Hindlimb muscle (tissue), 1 donor: Measurements from ENCODE around the gene ADAMTS16. TPM values are rescaled to one million over a fixed set of nuclear protein-coding genes. Genes with fewer than 3 reads are reported as not detected.

Experiments used
- DNase-seq: peaks from one replicate; pipeline ENCODE4 v3.0.0-alpha.2; 2013
- polyA plus RNA-seq: library from polyadenylated mRNA; unstranded; fragments of 120-200 nt; gene quantifications from one replicate; pipeline ENCODE4 v1.2.1, GENCODE V29; 2013; ENCODE audit not compliant: insufficient read length

Gene ADAMTS16
- polyA plus RNA-seq, 1 donor, result 7.4 TPM

GRCh38 chr5:5344606-5345005 lies 204.5 kb downstream of the ADAMTS16 start:
- DNase-seq, result no peak

DNA sequence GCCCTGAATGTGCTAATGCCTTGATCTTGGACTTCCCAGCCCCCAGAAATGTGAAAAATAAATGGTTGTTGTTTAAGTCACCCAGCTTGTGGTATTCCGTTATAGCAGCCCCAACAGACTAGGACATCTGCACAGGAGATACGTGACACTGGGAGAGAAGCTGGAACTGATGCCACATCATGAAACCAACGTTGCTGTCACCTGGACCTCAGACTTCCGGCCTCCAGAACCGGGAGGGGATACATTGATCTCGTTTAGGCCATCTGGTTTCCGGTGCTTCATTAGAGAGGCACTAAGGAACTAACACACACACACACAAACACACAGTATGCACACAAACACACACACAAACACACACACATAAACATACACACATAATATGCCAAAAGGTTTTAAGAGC lies 207.3 kb downstream of the ADAMTS16 start:
- DNase-seq, result no peak

- no peak for DNase-seq
Measured at GRCh38 chr5:5348135-5348534, 208.0 kb downstream of the ADAMTS16 start.

- DNase-seq, result no peak
Measured at GRCh38 chr5:5348576-5348975, 208.4 kb downstream of the ADAMTS16 start.

DNA sequence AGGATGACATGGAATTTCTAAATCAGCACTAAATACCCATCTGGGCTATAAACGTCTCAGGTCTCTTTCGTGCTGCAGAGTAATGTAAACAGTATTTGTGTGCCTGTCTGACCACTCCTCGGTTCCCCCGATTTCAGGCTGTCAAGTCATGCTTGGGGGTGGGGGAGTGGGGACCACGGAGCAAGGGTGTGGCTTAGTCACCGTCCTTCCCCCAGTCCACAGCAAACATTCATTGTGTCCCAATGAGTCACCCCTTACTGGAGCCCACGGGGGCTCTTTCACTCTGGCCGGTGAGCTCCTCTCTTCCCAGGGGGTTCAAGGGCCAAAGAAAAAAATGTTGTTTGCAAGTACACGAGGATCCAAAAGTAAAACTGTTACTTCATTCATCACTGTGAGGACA lies 210.0 kb downstream of the ADAMTS16 start:
- DNase-seq, result no peak

DNA sequence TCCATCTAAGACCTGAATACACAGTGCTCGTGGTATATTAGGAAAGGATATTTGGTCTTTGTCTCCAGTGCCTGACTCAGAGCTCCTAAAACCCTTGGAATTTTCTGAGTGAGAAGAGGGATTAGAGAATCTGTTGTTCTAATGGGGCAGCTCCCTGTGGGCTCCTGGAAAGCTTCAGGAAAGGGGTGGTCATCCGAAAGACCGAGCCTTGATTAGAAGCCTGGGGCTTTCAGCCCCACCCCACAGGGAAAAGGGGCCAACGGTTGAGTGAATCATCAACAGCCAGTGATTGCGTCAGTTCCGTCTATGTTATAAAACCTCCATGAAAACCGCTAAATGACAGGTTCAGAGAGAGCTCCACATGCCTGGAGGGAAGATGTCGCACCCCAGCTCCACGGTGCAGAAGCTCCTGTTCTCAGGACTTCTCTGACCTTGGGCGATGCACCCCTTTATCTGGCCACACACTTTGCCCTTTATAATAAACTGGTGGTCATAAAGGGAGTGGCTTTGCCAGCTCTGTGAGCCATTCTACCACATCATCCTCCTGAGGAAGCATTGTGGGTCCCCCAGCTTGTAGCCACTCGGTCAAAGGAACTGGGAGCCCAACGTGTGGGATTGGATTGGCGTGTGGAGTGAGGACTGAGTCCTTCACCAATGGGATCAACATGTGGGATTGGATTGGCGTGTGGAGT lies 211.3 kb downstream of the ADAMTS16 start:
- DNase-seq, result no peak

- DNase-seq, result no peak
Measured at GRCh38 chr5:5352675-5353074, 212.5 kb downstream of the ADAMTS16 start.

GRCh38 chr5:5353681-5354080 lies 213.6 kb downstream of the ADAMTS16 start:
- DNase-seq, result no peak

GRCh38 chr5:5356765-5357164 lies 216.6 kb downstream of the ADAMTS16 start:
- no peak for DNase-seq

- DNase-seq, result no peak
Measured at GRCh38 chr5:5359618-5360017, 219.5 kb downstream of the ADAMTS16 start.

- no peak for DNase-seq
Measured at GRCh38 chr5:5360363-5360940, 220.3 kb downstream of the ADAMTS16 start.

DNA sequence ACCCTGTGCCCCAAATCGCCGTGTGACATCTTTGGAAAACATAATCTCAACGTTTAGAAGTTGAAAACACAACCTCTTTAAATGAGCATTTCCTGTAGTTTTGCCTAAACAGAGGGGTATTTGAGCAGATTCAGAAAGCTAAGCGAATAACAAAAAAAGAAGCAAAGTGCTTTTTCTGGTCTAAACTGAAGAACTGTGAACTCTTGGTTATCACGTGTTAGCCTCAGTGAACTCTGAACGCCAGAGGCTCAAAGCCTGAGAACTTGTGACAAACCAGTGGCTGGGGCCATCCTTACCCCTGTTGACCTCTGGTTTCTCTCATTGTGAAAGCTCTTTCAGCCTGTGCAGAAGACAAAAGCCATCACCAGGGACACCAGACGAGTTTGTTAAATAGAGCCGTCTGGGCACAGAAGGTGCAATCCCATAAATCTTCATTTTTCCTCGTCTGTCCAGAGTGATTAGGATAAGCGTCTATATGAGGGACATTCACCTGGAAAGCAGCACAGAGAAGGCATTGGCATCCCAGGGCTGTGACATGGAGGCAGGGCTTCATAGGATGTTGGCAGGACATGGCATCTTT lies 220.9 kb downstream of the ADAMTS16 start:
- DNase-seq, result no peak

DNA sequence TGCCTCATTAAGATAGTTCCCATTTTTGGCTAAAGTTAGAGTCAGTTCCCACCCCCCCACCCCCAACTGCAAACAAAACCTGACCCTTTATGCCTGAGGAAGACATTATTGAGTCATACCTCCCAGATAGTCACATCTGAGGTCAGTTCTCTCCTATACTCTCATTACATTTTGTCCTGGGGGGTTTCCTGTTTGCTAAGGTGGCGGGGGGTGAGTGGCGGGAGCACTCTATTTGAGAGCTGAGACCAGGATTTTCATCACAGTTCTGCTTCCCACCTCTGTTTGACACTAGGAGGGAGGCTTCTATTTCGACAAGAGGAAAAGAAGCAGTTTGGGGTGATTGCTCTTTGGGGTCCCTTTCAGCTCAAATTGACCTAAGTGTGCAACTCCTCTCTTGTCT lies 222.9 kb downstream of the ADAMTS16 start:
- no peak for DNase-seq

DNA sequence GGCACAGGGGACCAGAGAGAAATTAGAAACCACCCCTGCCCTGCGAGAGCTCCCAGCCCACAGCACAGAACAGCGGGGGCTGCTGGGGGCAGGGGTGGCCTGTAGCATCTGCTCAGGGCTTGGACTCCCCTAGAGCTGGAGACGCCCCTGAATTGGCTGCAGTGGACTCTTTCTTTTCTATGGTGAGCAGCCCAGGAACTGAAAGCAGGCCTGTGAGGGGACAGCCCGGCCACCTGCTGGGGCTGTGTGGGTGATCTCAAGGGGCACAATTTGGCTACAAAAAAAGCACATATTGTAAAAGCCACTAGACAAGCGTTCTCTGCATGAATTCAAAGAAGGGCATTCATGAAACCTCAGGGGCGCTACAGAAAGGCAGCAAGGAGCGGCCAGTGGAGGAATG lies 224.8 kb downstream of the ADAMTS16 start:
- no peak for DNase-seq

DNA sequence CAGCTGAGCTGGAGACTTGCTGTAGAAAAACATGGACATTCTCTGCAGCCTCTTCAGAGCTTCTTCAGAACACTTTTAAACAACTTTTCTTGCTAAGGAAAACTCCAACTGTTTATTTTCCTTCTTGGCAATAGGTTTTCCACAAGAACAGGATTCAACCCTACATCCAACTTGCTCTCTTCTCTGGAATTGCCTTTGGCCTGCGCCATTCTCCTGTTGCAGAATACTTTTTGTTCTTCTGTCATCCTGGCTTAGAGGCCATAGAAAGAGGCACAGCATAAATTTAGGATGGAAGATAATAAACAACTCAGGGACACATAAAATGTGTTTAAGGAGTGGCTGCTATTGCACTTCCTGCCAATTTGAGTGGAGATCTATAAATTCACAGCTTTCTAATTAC lies 227.6 kb downstream of the ADAMTS16 start:
- DNase-seq, result no peak

- no peak for DNase-seq
Measured at GRCh38 chr5:5369051-5369605, 229.0 kb downstream of the ADAMTS16 start.
